Chondrocyte (in vitro differentiated cells): ENCODE data around the gene ZFYVE19. TPM values are rescaled to one million over a fixed set of nuclear protein-coding genes. Genes with fewer than 3 reads are reported as not detected.

Source experiments
- DNase-seq: peaks from one replicate; pipeline ENCODE4 v3.0.0; 2021; ENCODE audit warnings: mixed read lengths, low spot score
- H3K27ac Mint-ChIP-seq: one replicate; pipeline ENCODE4 v1.8.0; 2021; ENCODE audit warnings: mild to moderate bottlenecking, moderate library complexity, mixed read lengths; ENCODE audit not compliant: unreplicated experiment
- H3K27me3 Mint-ChIP-seq: 2 replicates; pipeline ENCODE4 v1.8.0; 2021; ENCODE audit warnings: low read depth, mixed read lengths
- H3K36me3 Mint-ChIP-seq: 2 replicates; pipeline ENCODE4 v1.8.0; 2021; ENCODE audit warnings: low read depth, mixed read lengths
- H3K4me1 Mint-ChIP-seq: 2 replicates; pipeline ENCODE4 v1.8.0; 2021; ENCODE audit warnings: low read depth, mild to moderate bottlenecking, mixed read lengths
- H3K4me3 Mint-ChIP-seq: one replicate; pipeline ENCODE4 v1.8.0; 2021; ENCODE audit warnings: mild to moderate bottlenecking, moderate library complexity, mixed read lengths; ENCODE audit not compliant: unreplicated experiment
- H3K9me3 Mint-ChIP-seq: 2 replicates; pipeline ENCODE4 v1.8.0; 2021; ENCODE audit warnings: low read depth, mixed read lengths
- total RNA-seq: library from RNA; stranded (reverse); gene quantifications from 3 replicates; pipeline ENCODE4 v1.2.1, GENCODE V29; 2021
- TF ChIP-seq, protein P1 (sequence below): fragments of 200-600 bp; sonication (generic); IDR thresholded peaks from 2 replicates; pipeline ENCODE4 v1.5.0; 2021; ENCODE audit warnings: antibody characterized with exemption, mild to moderate bottlenecking, moderate library complexity

Gene ZFYVE19
- total RNA-seq, 1 donor from 2014 or later: 15.5 TPM

GRCh38 chr15:40836020-40836419 lies 29.1 kb downstream of the ZFYVE19 start:
- no peak overlapping the region for H3K27ac Mint-ChIP-seq
- no peaks in the 10 kb centered on the region for H3K9me3 Mint-ChIP-seq
- DNase-seq: peak; percentile 13
- no peaks in the 10 kb centered on the region for H3K36me3 Mint-ChIP-seq
- TF ChIP-seq, protein P1, sequence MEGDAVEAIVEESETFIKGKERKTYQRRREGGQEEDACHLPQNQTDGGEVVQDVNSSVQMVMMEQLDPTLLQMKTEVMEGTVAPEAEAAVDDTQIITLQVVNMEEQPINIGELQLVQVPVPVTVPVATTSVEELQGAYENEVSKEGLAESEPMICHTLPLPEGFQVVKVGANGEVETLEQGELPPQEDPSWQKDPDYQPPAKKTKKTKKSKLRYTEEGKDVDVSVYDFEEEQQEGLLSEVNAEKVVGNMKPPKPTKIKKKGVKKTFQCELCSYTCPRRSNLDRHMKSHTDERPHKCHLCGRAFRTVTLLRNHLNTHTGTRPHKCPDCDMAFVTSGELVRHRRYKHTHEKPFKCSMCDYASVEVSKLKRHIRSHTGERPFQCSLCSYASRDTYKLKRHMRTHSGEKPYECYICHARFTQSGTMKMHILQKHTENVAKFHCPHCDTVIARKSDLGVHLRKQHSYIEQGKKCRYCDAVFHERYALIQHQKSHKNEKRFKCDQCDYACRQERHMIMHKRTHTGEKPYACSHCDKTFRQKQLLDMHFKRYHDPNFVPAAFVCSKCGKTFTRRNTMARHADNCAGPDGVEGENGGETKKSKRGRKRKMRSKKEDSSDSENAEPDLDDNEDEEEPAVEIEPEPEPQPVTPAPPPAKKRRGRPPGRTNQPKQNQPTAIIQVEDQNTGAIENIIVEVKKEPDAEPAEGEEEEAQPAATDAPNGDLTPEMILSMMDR: no peak
- peaks cover 7% of the 10 kb centered on the region for H3K4me1 Mint-ChIP-seq
- no peak overlapping the region for H3K4me3 Mint-ChIP-seq
- H3K27me3 Mint-ChIP-seq: no peaks in the 10 kb centered on the region

- Mint-ChIP-seq H3K4me3 (no peak overlapping the region), H3K4me1 (peaks cover 11% of the 10 kb centered on the region), H3K27ac (no peak overlapping the region), H3K9me3 (no peaks in the 10 kb centered on the region), H3K27me3 (peaks cover 5% of the 10 kb centered on the region), H3K36me3 (no peaks in the 10 kb centered on the region)
- TF ChIP-seq, protein P1: no peak
- DNase-seq: peak; percentile 14
Observed at GRCh38 chr15:40838756-40839155, 31.9 kb downstream of the ZFYVE19 start.

GRCh38 chr15:40841741-40842140 lies 34.9 kb downstream of the ZFYVE19 start:
- DNase-seq: no peak
- TF ChIP-seq, protein P1: no peak
- no peaks in the 10 kb centered on the region for H3K9me3 Mint-ChIP-seq
- H3K36me3 Mint-ChIP-seq: no peaks in the 10 kb centered on the region
- H3K4me3 Mint-ChIP-seq: no peak overlapping the region
- H3K4me1 Mint-ChIP-seq: peaks cover 8% of the 10 kb centered on the region
- H3K27me3 Mint-ChIP-seq: peaks cover 11% of the 10 kb centered on the region
- H3K27ac Mint-ChIP-seq: no peak overlapping the region

DNA sequence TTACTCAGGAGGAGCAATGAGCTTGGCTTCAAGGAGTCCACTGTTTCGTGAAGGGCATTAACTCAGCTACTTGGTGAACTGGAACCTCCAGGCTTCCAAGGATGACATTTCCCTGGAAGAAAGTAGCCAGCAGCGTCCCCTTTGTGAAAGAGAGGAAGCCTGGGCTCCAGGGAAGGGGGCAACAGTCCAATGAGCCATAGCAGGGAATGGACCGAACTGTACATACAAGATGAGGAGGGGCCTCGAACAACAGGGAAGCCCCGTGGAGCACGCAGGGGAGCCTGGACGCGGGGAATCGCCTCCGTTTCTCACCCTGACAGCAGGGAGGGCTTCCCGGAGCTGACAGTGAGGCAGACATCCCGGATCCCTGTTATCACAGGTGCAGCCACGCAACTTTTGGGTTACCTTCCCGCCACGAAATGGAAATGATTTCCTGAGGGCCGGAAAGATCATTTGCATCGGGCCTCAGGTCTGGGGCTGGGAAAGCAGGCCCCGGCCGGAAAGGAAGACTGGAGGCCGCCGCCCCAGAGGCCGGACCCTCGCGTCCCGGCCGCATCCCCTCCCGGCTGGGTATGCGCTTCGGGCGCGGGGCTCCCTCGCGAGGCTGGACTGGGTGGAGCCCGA lies 36.5 kb downstream of the ZFYVE19 start:
- peak; percentile 41 for DNase-seq
- Mint-ChIP-seq H3K27me3 (peaks cover 11% of the 10 kb centered on the region), H3K36me3 (no peaks in the 10 kb centered on the region), H3K4me3 (peak overlapping the region; percentile 61), H3K4me1 (peaks cover 8% of the 10 kb centered on the region), H3K27ac (no peak overlapping the region), H3K9me3 (no peaks in the 10 kb centered on the region)
- TF ChIP-seq, protein P1: no peak

DNA sequence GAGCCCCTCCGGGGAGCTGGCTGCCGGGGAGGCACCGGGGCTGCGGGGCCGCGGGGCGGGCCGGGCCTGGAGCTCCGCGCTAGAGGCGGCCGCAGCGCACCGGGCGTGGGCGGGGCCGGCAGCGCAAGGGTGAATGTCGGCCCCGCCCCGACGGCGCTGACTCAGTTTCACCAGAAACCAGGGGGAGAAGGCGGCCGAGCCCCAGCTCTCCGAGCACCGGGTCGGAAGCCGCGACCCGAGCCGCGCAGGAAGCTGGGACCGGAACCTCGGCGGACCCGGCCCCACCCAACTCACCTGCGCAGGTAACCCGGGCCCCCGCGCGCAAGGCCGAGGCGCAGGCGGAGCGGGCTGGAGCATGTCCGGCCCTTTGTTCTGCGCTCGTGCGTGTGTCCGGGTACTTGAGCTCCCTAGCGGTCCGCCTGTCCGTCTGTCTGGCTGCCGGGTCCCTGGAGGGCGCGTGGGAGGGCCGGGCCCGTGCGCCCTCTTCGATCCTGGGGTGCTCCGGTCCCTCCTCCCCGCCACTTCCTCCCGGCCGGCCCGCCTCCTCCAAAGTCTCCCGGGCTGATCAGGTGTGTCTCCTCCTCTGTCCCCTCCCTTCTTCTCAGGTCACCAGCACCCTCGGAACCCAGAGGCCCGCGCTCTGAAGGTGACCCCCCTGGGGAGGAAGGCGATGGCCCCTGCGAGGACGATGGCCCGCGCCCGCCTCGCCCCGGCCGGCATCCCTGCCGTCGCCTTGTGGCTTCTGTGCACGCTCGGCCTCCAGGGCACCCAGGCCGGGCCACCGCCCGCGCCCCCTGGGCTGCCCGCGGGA lies 37.2 kb downstream of the ZFYVE19 start, which contains the start of gene SPINT1:
SPINT1 (plus strand) TSS at position 164 of the 811 bp plus-strand sequence; CDS start at position 671, 507 bp downstream.
- H3K4me3 Mint-ChIP-seq: peak within 1 kb of the TSS; percentile 65
- H3K9me3 Mint-ChIP-seq: no peaks in the 10 kb centered on the region
- peaks cover 11% of the 10 kb centered on the region for H3K27me3 Mint-ChIP-seq
- H3K4me1 Mint-ChIP-seq: peaks cover 8% of the 10 kb centered on the region
- TF ChIP-seq, protein P1: no peak
- peak; percentile 88 for DNase-seq
- H3K36me3 Mint-ChIP-seq: no peaks in the 10 kb centered on the region
- no peak within 1 kb of the TSS for H3K27ac Mint-ChIP-seq
